ENCODE results near the gene MKNK1. TPM values are rescaled to one million over a fixed set of nuclear protein-coding genes. Genes with fewer than 3 reads are reported as not detected.

Gene MKNK1
- total RNA-seq, 1 experiment from 2014 or later = 18.6 TPM

DNA sequence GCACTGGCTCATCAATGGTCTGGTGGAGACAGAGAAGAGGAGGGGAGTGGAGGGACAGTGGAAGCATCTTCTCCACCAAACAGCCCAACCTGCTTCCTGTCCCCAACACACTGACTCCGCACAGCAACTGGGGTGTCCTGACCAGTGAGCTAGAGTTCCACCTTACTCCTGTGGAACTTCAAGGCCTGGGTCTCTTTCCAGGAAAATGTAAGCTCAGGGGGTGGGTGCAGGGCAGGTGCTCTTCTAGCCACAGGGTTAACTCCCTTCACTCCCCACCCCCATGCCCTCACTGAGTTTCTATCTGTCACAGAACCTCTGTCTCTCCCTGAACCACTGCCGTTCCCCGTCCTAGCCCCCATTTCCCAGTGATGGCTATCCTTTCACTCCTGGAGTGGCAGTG, 11.7 kb upstream of the MKNK1 start (continued):
- TF ChIP-seq PRDM15 (CRISPR knock-in tag; IDR thresholded peaks at IDR 0.05) = no peak

- Mint-ChIP-seq H3K36me3 (no peaks in the 10 kb centered on the region), H3K27ac (peak overlapping the region; percentile 24; the same call in 1 of the 2 replicates), H3K9me3 (no peaks in the 10 kb centered on the region), H3K4me3 (no peak overlapping the region), H3K4me1 (peaks cover 57% of the 10 kb centered on the region), H3K27me3 (ENCODE audit: low read depth) (peaks cover 30% of the 10 kb centered on the region)
- POLR2A ChIA-PET = no interaction called here
- DNase-seq (ENCODE audit: low spot score) (no peak), ATAC-seq (no peak)
- TF ChIP-seq TEAD4 (CRISPR knock-in tag; IDR thresholded peaks at IDR 0.05) (no peak), JAZF1 (CRISPR knock-in tag; IDR thresholded peaks at IDR 0.05) (no peak), CREB1 (CRISPR knock-in tag; IDR thresholded peaks at IDR 0.05) (no peak), CREM (CRISPR knock-in tag; IDR thresholded peaks at IDR 0.05) (no peak), NR3C1 (CRISPR knock-in tag; conservative IDR thresholded peaks at IDR 0.05; ENCODE audit: low read depth) (no peak), ZNF423 (CRISPR knock-in tag; IDR thresholded peaks at IDR 0.05) (no peak), MLX (CRISPR knock-in tag; IDR thresholded peaks at IDR 0.05) (no peak), CBFB (CRISPR knock-in tag; IDR thresholded peaks at IDR 0.05; ENCODE audit: low read depth) (no peak), ESRRA (CRISPR knock-in tag; IDR thresholded peaks at IDR 0.05; ENCODE audit: borderline replicate concordance) (no peak), TP53 (CRISPR knock-in tag; IDR thresholded peaks at IDR 0.05) (no peak), GABPB1 (CRISPR knock-in tag; IDR thresholded peaks at IDR 0.05) (no peak), ZNF121 (CRISPR knock-in tag; IDR thresholded peaks at IDR 0.05) (no peak), ZMAT4 (CRISPR knock-in tag; IDR thresholded peaks at IDR 0.05) (no peak), ZBTB43 (CRISPR knock-in tag; IDR thresholded peaks at IDR 0.05) (no peak), ATF3 (CRISPR knock-in tag; conservative IDR thresholded peaks at IDR 0.05) (no peak)
- TF ChIP-seq, protein P1, sequence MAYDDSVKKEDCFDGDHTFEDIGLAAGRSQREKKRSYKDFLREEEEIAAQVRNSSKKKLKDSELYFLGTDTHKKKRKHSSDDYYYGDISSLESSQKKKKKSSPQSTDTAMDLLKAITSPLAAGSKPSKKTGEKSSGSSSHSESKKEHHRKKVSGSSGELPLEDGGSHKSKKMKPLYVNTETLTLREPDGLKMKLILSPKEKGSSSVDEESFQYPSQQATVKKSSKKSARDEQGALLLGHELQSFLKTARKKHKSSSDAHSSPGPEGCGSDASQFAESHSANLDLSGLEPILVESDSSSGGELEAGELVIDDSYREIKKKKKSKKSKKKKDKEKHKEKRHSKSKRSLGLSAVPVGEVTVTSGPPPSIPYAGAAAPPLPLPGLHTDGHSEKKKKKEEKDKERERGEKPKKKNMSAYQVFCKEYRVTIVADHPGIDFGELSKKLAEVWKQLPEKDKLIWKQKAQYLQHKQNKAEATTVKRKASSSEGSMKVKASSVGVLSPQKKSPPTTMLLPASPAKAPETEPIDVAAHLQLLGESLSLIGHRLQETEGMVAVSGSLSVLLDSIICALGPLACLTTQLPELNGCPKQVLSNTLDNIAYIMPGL (CRISPR knock-in tag; IDR thresholded peaks at IDR 0.05) = no peak
- TF ChIP-seq, protein P2, sequence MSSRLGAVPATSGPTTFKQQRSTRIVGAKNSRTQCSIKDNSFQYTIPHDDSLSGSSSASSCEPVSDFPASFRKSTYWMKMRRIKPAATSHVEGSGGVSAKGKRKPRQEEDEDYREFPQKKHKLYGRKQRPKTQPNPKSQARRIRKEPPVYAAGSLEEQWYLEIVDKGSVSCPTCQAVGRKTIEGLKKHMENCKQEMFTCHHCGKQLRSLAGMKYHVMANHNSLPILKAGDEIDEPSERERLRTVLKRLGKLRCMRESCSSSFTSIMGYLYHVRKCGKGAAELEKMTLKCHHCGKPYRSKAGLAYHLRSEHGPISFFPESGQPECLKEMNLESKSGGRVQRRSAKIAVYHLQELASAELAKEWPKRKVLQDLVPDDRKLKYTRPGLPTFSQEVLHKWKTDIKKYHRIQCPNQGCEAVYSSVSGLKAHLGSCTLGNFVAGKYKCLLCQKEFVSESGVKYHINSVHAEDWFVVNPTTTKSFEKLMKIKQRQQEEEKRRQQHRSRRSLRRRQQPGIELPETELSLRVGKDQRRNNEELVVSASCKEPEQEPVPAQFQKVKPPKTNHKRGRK (CRISPR knock-in tag; IDR thresholded peaks at IDR 0.05; ENCODE audit: borderline replicate concordance) = no peak
- TF ChIP-seq, protein P3, sequence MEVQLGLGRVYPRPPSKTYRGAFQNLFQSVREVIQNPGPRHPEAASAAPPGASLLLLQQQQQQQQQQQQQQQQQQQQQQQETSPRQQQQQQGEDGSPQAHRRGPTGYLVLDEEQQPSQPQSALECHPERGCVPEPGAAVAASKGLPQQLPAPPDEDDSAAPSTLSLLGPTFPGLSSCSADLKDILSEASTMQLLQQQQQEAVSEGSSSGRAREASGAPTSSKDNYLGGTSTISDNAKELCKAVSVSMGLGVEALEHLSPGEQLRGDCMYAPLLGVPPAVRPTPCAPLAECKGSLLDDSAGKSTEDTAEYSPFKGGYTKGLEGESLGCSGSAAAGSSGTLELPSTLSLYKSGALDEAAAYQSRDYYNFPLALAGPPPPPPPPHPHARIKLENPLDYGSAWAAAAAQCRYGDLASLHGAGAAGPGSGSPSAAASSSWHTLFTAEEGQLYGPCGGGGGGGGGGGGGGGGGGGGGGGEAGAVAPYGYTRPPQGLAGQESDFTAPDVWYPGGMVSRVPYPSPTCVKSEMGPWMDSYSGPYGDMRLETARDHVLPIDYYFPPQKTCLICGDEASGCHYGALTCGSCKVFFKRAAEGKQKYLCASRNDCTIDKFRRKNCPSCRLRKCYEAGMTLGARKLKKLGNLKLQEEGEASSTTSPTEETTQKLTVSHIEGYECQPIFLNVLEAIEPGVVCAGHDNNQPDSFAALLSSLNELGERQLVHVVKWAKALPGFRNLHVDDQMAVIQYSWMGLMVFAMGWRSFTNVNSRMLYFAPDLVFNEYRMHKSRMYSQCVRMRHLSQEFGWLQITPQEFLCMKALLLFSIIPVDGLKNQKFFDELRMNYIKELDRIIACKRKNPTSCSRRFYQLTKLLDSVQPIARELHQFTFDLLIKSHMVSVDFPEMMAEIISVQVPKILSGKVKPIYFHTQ (CRISPR knock-in tag; IDR thresholded peaks at IDR 0.05) = no peak
- TF ChIP-seq, protein P4, sequence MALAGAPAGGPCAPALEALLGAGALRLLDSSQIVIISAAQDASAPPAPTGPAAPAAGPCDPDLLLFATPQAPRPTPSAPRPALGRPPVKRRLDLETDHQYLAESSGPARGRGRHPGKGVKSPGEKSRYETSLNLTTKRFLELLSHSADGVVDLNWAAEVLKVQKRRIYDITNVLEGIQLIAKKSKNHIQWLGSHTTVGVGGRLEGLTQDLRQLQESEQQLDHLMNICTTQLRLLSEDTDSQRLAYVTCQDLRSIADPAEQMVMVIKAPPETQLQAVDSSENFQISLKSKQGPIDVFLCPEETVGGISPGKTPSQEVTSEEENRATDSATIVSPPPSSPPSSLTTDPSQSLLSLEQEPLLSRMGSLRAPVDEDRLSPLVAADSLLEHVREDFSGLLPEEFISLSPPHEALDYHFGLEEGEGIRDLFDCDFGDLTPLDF (CRISPR knock-in tag; IDR thresholded peaks at IDR 0.05) = no peak
- CTCF ChIA-PET = interaction anchor here (1.2 to 3.6 kb wide), 4 partner anchors 11 to 173 kb away, joined by 4 to 33 read pairs (median 14); partner anchors contain the start of gene MKNK1
These were observed 11.0 kb upstream of the MKNK1 start for GRCh38 chr1:46615088-46615487.
